ENCODE results near the gene LHFPL3. TPM values are rescaled to one million over a fixed set of nuclear protein-coding genes. Genes with fewer than 3 reads are reported as not detected.

The LHFPL3 gene
- total and polyA plus RNA-seq, 2 of the 13 experiments (the other 11 are each of a cell fraction or from before 2014, with no cell fraction given), result not detected

DNA sequence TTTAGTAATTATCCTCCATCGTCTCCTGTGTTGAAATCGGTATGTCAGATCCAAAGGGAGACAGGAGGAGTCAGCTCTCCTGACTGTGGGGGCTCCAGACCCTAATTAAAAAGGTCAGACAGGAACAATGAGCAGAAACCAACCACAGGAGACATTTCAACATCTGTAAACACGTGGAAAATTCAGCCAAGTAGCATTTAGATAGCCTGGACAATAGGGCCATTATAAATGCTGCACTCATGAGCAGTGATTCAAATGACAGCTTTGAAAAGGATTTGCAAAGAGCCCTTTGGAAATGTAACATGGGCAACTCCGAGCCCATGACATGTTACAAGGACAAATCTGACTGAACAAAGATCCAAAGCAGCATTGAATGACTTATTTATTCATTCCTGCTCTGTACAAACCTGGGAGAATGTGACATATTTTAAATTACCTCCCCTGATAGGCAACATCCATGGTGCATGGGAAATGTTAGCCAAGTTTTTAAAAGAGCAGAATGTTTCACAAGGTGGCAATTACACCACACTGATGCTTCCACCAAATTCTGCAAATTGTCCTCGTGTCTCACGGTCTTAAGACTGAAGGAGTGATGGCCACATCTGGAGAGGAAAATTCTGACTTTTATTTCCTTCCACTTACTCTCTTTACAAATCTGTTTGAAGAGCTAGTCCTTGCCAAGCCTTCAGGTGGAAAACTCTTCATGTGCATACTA, 572.3 kb downstream of the LHFPL3 start (continued):
- no peak for TF ChIP-seq PBX3 (CRISPR knock-in tag; IDR thresholded peaks at IDR 0.05; ENCODE audit: borderline replicate concordance)
- no peak for TF ChIP-seq CBX5 (CRISPR knock-in tag; IDR thresholded peaks at IDR 0.05; ENCODE audit: borderline replicate concordance)
- TF ChIP-seq ZNF552 (CRISPR knock-in tag; IDR thresholded peaks at IDR 0.05; ENCODE audit: borderline replicate concordance), result no peak
- TF ChIP-seq FOXK2 (IDR thresholded peaks at IDR 0.05), result peak; percentile 33; the same call in 1 of the 2 replicates
- TF ChIP-seq NR2F6 (IDR thresholded peaks at IDR 0.05), result peak; percentile 85
- peak; percentile 85 for TF ChIP-seq NR2F6 (CRISPR knock-in tag; IDR thresholded peaks at IDR 0.05)
- TF ChIP-seq ARID5B (CRISPR knock-in tag; IDR thresholded peaks at IDR 0.05), result peak; percentile 61; the same call in 1 of the 2 replicates
- no peak for TF ChIP-seq ZNF788 (CRISPR knock-in tag; IDR thresholded peaks at IDR 0.05; ENCODE audit: borderline replicate concordance)
- no peak for TF ChIP-seq HOXA5 (CRISPR knock-in tag; IDR thresholded peaks at IDR 0.05)
- 0 out of 2 replicates have a peak, but pooled peaks have one; percentile 27 for TF ChIP-seq PPARG (CRISPR knock-in tag; conservative IDR thresholded peaks at IDR 0.05)
- TF ChIP-seq ZFP36 (IDR thresholded peaks at IDR 0.05; ENCODE audit: borderline replicate concordance, low read depth, low read length, partially characterized antibody), result no peak
- no peak for TF ChIP-seq ZNF674 (CRISPR knock-in tag; IDR thresholded peaks at IDR 0.05; ENCODE audit: low read depth)
- TF ChIP-seq CEBPG (CRISPR knock-in tag; IDR thresholded peaks at IDR 0.05), result peak; percentile 36; the same call in 1 of the 2 replicates
- no peak for TF ChIP-seq KAT7 (CRISPR knock-in tag; IDR thresholded peaks at IDR 0.05; ENCODE audit: borderline replicate concordance)
- TF ChIP-seq ZBTB38 (CRISPR knock-in tag; IDR thresholded peaks at IDR 0.05), result no peak
- TF ChIP-seq ZNF569 (CRISPR knock-in tag; IDR thresholded peaks at IDR 0.05; ENCODE audit: borderline replicate concordance), result no peak
- TF ChIP-seq, protein P1, sequence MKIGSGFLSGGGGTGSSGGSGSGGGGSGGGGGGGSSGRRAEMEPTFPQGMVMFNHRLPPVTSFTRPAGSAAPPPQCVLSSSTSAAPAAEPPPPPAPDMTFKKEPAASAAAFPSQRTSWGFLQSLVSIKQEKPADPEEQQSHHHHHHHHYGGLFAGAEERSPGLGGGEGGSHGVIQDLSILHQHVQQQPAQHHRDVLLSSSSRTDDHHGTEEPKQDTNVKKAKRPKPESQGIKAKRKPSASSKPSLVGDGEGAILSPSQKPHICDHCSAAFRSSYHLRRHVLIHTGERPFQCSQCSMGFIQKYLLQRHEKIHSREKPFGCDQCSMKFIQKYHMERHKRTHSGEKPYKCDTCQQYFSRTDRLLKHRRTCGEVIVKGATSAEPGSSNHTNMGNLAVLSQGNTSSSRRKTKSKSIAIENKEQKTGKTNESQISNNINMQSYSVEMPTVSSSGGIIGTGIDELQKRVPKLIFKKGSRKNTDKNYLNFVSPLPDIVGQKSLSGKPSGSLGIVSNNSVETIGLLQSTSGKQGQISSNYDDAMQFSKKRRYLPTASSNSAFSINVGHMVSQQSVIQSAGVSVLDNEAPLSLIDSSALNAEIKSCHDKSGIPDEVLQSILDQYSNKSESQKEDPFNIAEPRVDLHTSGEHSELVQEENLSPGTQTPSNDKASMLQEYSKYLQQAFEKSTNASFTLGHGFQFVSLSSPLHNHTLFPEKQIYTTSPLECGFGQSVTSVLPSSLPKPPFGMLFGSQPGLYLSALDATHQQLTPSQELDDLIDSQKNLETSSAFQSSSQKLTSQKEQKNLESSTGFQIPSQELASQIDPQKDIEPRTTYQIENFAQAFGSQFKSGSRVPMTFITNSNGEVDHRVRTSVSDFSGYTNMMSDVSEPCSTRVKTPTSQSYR (CRISPR knock-in tag; IDR thresholded peaks at IDR 0.05; ENCODE audit: borderline replicate concordance), result no peak
- no peak for TF ChIP-seq POLR2AphosphoS5 (IDR thresholded peaks at IDR 0.05; ENCODE audit: low read depth, low read length)
- no peak for TF ChIP-seq FOXA1 (IDR thresholded peaks at IDR 0.05)
- TF ChIP-seq FOXA1 (CRISPR knock-in tag; IDR thresholded peaks at IDR 0.05), result peak; percentile 75
- TF ChIP-seq CSRNP1 (CRISPR knock-in tag; IDR thresholded peaks at IDR 0.05), result 0 out of 2 replicates have a peak, but pooled peaks have one; percentile 28
